Smooth muscle cell (in vitro differentiated cells): Measurements from ENCODE around the gene IFT80. TPM values are rescaled to one million over a fixed set of nuclear protein-coding genes. Genes with fewer than 3 reads are reported as not detected.

Experiments used
- DNase-seq: peaks from one replicate; lab custom pipeline; 2025; ENCODE audit not compliant: unreplicated experiment; lab: John Stamatoyannopoulos, UW
- H2AFZ ChIP-seq: fragments of 200-600 bp; sonication (generic); 2 replicates; pipeline ENCODE4 v1.6.0; 2016; ENCODE audit warnings: antibody characterized with exemption, low read depth, mild to moderate bottlenecking
- H3F3A ChIP-seq: fragments of 200-600 bp; sonication (generic); 2 replicates; pipeline ENCODE4 v1.6.0; 2017; ENCODE audit warnings: antibody characterized with exemption, low read depth
- H3K27ac ChIP-seq: fragments of 200-600 bp; sonication (generic); 2 replicates; pipeline ENCODE4 v1.5.1; 2016; ENCODE audit warnings: low read depth, mild to moderate bottlenecking
- H3K27me3 ChIP-seq: fragments of 200-600 bp; sonication (generic); 2 replicates; pipeline ENCODE4 v1.6.1; 2016; ENCODE audit warnings: low read depth, mild to moderate bottlenecking
- H3K36me3 ChIP-seq: fragments of 200-600 bp; sonication (generic); 2 replicates; pipeline ENCODE4 v1.5.1; 2016; ENCODE audit warnings: low read depth
- H3K4me1 ChIP-seq: fragments of 200-600 bp; sonication (generic); 2 replicates; pipeline ENCODE4 v1.5.1; 2016; ENCODE audit warnings: low read depth
- H3K4me2 ChIP-seq: fragments of 200-600 bp; sonication (generic); 2 replicates; pipeline ENCODE4 v1.6.0; 2016; ENCODE audit warnings: mild to moderate bottlenecking
- H3K4me3 ChIP-seq: fragments of 200-600 bp; sonication (generic); 2 replicates; pipeline ENCODE4 v1.5.1; 2016; ENCODE audit warnings: mild to moderate bottlenecking
- H3K79me2 ChIP-seq: fragments of 200-600 bp; sonication (generic); 2 replicates; pipeline ENCODE4 v1.6.0; 2016; ENCODE audit warnings: low read depth, mild to moderate bottlenecking
- H3K9ac ChIP-seq: fragments of 200-600 bp; sonication (generic); 2 replicates; pipeline ENCODE4 v1.6.0; 2016; ENCODE audit warnings: low read depth
- H3K9me3 ChIP-seq: fragments of 200-600 bp; sonication (generic); replicated peaks from 2 replicates; pipeline ENCODE4 v1.5.1; 2016; ENCODE audit warnings: low read depth
- H4K20me1 ChIP-seq: fragments of 200-600 bp; sonication (generic); 2 replicates; pipeline ENCODE4 v1.6.0; 2016; ENCODE audit warnings: low read depth
- CTCF ChIP-seq: fragments of 200-600 bp; sonication (generic); IDR thresholded peaks from 2 replicates; pipeline ENCODE4 v1.5.1; 2017; ENCODE audit warnings: borderline replicate concordance, mild to moderate bottlenecking, antibody characterized with exemption; ENCODE audit not compliant: insufficient read depth, poor library complexity, severe bottlenecking
- WGBS: methylation state at CpG from one replicate; pipeline ENCODE4 v1.1.7; 2016; ENCODE audit warnings: low lambda C conversion rate; 5-methylcytosine and 5-hydroxymethylcytosine counted together
- polyA plus RNA-seq: library from polyadenylated mRNA; unstranded; fragments of >200 nt; fragmentation: Nextera tagmentation; extraction: Ambion mirVana; gene quantifications from 2 replicates; pipeline ENCODE4 v1.2.1, GENCODE V29; 2016
- total RNA-seq: library from RNA; depleted of rRNA; stranded (reverse); fragments of >200 nt; gene quantifications from 2 replicates; pipeline ENCODE4 v1.2.3, GENCODE V29; 2014

Gene IFT80
- total and polyA plus RNA-seq, 2 experiments from 2014 or later = 8.3 to 61.5 TPM

GRCh38 chr3:160218136-160218535 is 180.9 kb downstream of the IFT80 start:
- Histone ChIP-seq H3K36me3 (no peaks in the 10 kb centered on the region), H3K79me2 (no peaks in the 10 kb centered on the region), H4K20me1 (no peaks in the 10 kb centered on the region), H3K27ac (no peak overlapping the region), H3K27me3 (no peaks in the 10 kb centered on the region), H3K4me1 (peaks cover 6% of the 10 kb centered on the region), H3K4me3 (no peak overlapping the region), H3F3A (no peaks in the 10 kb centered on the region), H3K9ac (no peak overlapping the region), H2AFZ (no peak overlapping the region), H3K9me3 (no peaks in the 10 kb centered on the region), H3K4me2 (no peak overlapping the region)
- no peak for DNase-seq
- no peak for TF ChIP-seq CTCF
- WGBS = 76% methylated on average over 3 of the region's 3 CpGs

- 56% methylated on average over 4 of the region's 4 CpGs for WGBS
- Histone ChIP-seq H3K4me2 (no peak overlapping the region), H3K27ac (no peak overlapping the region), H3K9me3 (no peaks in the 10 kb centered on the region), H2AFZ (no peak overlapping the region), H3K79me2 (no peaks in the 10 kb centered on the region), H3K27me3 (no peaks in the 10 kb centered on the region), H3K4me3 (no peak overlapping the region), H3K36me3 (no peaks in the 10 kb centered on the region), H3F3A (no peaks in the 10 kb centered on the region), H3K4me1 (peaks cover 6% of the 10 kb centered on the region), H4K20me1 (no peaks in the 10 kb centered on the region), H3K9ac (no peak overlapping the region)
- TF ChIP-seq CTCF = no peak
- DNase-seq = no peak
Observed at GRCh38 chr3:160217675-160218074, 181.3 kb downstream of the IFT80 start.

- Histone ChIP-seq H3K79me2 (no peaks in the 10 kb centered on the region), H4K20me1 (no peaks in the 10 kb centered on the region), H3K9me3 (no peaks in the 10 kb centered on the region), H3K4me1 (peaks cover 6% of the 10 kb centered on the region), H3K27me3 (no peaks in the 10 kb centered on the region), H2AFZ (no peak overlapping the region), H3K4me3 (no peak overlapping the region), H3F3A (no peaks in the 10 kb centered on the region), H3K27ac (no peak overlapping the region), H3K4me2 (no peak overlapping the region), H3K36me3 (no peaks in the 10 kb centered on the region), H3K9ac (no peak overlapping the region)
- DNase-seq = no peak
- no peak for TF ChIP-seq CTCF
- 89% methylated on average over 1 of the region's 1 CpG for WGBS
Observed at GRCh38 chr3:160213191-160213590, 185.8 kb downstream of the IFT80 start.

DNA sequence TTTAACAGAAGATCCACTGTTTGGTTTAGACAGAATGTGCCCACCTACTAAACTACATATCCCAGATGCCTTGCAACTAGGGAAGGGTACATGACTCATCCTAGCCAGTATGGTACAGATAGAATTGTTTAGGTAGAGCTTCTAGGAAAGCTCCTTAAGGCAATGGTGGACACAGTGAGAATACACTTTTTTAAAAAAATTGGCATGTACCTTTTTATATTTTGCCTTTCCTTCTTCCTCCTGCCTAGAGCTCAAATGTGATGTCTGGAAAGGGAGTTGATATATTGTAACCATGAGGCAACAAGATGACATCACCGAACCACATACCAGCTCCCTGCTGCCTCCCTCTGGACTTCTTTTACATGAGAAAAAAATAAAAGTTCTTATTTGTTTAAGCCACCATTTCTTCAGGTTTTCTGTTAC is 188.2 kb downstream of the IFT80 start:
- Histone ChIP-seq H3K36me3 (no peaks in the 10 kb centered on the region), H3K27me3 (no peaks in the 10 kb centered on the region), H3K9ac (no peak overlapping the region), H3K9me3 (no peaks in the 10 kb centered on the region), H3K4me3 (no peak overlapping the region), H4K20me1 (no peaks in the 10 kb centered on the region), H3K4me1 (no peaks in the 10 kb centered on the region), H3K27ac (no peak overlapping the region), H3F3A (no peaks in the 10 kb centered on the region), H3K79me2 (no peaks in the 10 kb centered on the region), H2AFZ (no peak overlapping the region), H3K4me2 (no peak overlapping the region)
- 78% methylated on average over 1 of the region's 1 CpG for WGBS
- TF ChIP-seq CTCF = peak; percentile 33
- DNase-seq = no peak
